Fibroblast of skin of abdomen (primary cell): ENCODE data around the gene PLAC8.
"Not testable (repeated sequence)": the region's sequence is repeated elsewhere in the genome, so short reads cannot be mapped to it uniquely, and the experiment has no call there.

Experiments used
- DNase-seq: peaks from one replicate; pipeline ENCODE4 v3.0.0-alpha.2; 2013

PLAC8 gene

DNA sequence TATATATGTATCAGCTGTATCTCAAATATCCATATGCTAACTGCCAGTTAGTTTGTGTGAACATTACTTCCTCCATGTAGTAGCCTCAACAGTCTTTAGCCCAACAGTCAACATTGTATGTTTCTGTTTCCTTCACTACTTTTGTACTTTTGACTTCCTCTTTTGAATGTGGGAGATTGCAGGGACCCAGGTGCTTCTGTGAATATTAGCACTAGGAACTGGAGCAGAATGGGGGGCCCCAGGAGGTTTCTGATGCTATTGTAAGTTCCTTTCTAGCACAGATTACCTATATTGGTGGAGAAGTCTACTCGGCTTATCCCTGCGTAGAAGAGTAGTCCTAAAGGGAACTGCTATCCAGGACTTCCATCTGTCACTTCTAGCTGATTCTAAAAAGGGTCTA, 2.3 kb downstream of the PLAC8 start:
- no peak for DNase-seq

- not testable (repeated sequence) for DNase-seq
Observed at GRCh38 chr4:83111751-83112141, 2.8 kb downstream of the PLAC8 start.

DNA sequence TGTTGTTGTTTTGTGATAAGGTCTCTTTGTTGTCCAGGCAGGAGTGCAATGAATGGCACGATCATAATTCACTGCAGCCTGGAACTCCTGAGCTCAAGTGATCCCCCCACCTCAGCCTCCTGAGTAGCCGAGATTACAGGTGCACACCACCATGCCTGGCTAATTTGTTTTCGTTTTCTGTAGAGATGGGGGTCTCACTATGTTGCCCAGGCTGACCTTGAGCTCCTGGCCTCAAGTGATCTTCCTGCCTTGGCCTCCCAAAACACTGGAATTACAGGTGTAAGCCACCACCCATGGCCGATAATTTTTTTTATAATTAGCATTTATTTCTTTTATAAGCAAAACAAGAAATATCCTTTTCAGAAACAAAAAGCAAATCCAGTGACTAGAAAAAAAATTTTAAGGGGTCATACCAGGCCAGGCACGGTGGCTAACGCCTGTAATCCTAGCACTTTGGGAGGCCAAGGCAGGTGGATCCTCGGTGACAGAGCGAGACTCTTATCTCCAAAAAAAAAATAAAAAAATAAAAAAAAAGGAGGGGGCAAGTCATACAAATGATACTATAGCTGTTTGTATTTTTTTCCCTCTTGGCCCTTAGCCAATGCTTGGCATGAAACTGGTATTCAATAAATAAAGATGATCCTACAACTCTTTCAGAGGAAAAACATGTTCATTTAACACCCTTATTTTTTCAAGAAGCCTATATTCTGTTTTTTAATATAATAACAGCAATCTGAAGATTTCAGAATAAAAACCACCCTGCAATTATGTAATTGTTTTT, 3.4 kb downstream of the PLAC8 start:
- no peak for DNase-seq

GRCh38 chr4:83110223-83110945, 4.1 kb downstream of the PLAC8 start:
- peak; percentile 76 for DNase-seq

DNA sequence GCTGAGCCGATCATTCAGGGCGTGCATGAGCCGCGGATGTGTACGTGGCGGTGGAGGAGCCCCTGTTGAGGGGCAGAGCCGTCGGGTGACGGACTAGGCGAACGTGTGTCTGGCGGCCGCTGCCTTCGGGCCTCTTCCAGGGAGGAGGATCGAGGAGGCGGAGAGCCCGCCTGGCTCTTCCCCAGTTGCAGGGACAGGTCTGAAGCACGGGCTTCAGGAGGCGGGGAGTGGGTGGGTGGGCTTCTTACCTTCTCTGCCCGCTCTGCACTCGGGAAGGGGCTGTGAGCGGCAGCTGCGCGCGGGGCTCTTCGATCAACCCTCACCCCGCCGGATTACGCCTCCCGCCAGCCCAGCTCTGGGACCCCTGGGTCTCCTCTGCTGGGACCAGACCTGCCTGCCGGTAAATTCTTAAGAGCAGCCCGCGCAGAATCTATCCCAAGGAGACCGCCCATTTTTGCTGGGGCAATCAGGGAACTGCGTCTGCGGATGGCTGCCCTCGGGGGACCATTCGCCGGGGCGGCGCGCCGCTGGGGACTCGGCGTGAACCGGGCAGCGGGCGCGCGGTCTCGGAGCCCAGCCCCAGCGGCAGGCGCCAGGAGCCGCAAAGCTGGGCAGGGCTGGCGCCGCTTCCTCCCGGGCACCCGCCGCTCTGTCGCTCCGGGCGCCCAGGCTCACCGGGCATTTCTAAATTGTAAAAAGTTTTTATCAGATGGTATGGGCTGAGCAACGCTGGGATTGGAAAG, 4.9 kb downstream of the PLAC8 start:
- peak; percentile 36 for DNase-seq

DNA sequence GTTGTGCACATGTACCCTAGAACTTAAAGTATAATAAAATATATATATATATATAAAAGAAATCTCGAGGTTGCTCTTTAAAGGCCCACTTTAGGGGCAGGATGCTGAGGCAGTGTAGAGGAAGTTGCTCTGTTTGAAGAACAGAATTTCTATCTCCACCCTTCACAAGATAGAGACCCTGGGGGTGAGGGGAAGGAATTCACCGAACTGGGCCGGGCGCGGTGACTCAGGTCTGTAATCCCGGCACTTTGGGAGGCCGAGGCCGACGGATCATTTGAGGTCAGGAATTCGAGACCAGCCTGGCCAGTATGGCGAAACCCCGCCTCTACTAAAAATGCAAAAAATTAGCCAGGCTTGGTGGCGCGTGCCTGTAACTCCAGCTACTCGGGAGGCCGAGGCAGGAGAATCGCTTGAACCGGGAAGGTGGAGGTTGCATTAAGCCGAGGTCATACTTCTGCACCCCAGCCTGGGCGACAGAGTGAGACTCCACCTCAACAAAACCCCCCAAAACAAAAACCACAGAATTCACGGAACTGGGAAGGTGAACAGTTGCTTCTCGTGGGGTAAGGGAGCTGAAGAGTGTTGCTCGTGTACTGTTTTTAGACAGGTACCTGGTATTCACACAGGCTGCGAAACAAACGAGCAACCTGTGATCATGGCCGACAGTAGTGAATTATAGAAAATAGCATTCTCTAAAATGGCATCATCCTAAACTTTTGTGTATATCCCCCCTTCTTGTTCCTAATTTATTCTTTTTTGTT, 6.2 kb downstream of the PLAC8 start:
- DNase-seq, result no peak

GRCh38 chr4:83107631-83108030, 6.9 kb downstream of the PLAC8 start:
- no peak for DNase-seq

DNA sequence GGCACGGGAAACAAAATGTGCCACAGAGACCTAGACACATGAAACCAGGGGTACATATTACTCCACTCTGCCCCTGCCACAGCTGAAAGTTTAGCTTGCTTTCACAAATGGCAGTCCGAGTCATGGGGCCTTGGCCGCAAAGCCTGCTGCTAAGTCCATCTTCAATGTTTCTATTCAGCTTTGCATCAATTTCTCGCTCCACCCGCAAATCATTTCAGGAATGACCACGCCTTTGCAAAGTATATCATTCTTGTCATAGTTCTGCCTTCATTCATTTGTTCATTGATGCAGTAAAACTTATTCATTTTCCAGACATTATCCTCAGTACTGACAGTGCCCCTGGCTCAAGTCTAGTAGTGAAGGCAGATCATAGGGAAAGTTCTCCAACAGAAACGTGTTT, 9.5 kb downstream of the PLAC8 start:
- DNase-seq, result no peak

DNA sequence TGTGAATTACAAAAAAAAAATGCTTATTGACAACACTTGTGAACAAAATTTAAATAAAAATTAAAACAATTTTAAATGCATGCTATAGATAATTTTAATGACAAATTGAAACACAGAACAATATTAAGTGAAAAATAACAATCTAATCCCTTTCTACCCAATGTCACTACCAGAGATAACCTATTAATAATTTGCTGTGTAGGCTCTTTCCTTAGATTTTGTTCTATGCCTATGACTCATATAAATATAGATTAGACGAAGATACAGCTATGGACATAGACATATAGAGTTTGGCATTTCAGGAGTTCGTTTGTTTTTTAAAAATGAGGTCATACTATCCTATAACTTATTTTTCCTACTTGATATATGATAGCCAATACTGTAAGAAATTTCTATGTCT, 18.1 kb downstream of the PLAC8 start:
- no peak for DNase-seq

GRCh38 chr4:83093060-83093640, 21.4 kb downstream of the PLAC8 start:
- no peak for DNase-seq

DNA sequence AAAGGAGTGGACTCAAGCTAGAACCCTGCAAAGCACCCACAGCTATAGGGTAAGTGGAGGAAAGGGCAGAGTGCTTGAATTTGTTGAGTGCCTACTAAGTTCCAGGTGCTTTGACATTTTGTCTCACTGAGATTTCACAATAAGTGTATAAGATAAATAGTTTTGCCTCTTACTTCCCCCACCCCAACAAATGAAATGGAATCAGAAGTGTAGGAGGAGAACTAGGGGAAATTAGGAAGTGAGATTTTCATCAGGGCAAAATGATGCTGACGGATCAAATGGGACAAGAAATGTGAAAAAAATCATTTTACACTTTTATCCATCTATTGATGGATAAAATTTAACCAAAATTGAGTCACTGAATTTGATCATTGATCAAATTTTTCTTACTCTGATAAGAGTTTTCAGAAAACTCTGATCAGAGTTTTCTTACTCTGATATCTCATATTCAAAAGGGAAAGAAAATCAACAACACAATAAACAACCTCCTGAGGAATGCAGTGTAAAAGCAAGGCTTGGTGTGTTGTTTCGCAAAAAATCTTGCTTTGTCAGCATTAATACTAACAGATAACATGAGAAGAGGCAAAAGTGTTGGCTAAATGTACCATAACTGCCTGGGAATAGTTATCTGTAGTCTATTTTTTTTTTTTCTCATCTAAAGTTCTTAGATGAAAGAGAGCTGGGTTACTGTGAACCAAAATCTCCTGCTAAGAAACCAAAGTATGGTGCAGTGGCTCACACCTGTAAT, 24.9 kb downstream of the PLAC8 start:
- no peak for DNase-seq

DNA sequence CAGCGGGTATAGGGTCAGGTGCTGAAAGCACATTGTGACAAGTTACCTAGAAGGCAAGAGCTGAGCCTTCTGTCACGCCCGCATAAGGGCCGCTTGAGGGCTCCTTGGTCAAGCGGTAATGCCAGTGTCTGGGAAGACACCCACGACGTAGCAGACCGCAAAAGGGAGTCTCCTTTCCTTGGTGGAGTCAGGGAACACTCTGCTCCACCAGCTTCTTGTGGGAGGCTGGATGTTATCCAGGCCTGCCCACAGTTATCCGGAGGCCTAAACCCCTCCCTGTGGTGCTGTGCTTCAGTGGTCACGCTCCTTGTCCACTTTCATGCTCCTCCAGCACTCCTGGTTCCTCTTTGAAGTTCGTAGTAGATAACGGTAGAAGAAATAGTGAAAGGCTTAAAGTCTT, 29.6 kb downstream of the PLAC8 start:
- not testable (repeated sequence) for DNase-seq

- DNase-seq, result no peak
Observed at GRCh38 chr4:83083925-83084475, 30.5 kb downstream of the PLAC8 start.

DNA sequence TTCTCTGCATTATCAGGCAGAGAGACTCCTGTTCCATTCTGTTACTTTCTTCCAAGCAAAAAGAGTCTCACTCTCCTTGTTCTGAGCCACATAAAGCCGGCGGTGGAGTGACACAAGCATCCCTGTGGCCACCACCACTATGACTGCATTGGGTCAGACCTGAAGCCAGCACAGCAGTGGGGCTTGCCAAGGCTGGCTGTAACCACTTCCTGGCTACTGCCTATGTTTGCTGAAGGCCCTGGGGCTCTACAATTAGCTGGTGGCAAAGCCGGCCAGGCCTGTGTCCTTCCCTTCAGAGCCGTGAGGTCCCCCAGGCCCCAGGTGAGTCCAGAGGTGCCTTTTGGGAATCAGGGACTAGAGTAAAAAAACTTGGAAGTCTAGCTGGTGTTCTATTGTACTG, 31.8 kb downstream of the PLAC8 start:
- no peak for DNase-seq

- DNase-seq, result no peak
Observed at GRCh38 chr4:83080561-83080960, 34.0 kb downstream of the PLAC8 start.

- peak; percentile 85 for DNase-seq
Observed at GRCh38 chr4:83075311-83076095, 39.0 kb downstream of the PLAC8 start.

DNA sequence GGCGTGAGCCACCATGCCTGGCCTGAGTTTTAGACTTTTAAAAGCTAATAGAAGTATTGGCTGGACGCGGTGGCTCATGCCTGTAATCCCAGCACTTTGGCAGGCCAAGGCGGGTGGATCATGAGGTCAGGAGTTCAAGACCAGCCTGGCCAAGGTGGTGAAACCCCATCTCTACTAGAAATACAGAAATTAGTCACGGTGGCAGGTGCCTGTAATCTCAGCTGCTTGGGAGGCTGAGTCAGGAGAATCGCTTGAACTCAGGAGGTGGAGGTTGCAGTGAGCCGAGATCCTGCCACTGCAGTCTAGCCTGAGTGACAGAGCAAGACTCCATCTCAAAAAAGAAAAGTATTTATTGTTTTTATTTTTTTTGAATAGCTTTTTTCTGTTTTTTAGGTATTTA, 39.7 kb downstream of the PLAC8 start:
- DNase-seq, result not testable (repeated sequence)

- peak; percentile 77 for DNase-seq
Observed at GRCh38 chr4:83074086-83074704, 40.3 kb downstream of the PLAC8 start.

GRCh38 chr4:83071116-83071515, 43.4 kb downstream of the PLAC8 start:
- DNase-seq, result no peak
